Measurements from ENCODE around the gene CFD.

Gene CFD

GRCh38 chr19:906480-906879, 47.0 kb downstream of the CFD start:
- DNase-seq (ENCODE audit: low read depth) = no peak

GRCh38 chr19:907183-907853, 47.9 kb downstream of the CFD start:
- DNase-seq (ENCODE audit: low read depth) = no peak

- no peak for DNase-seq (ENCODE audit: low read depth)
These were observed 52.0 kb downstream of the CFD start for GRCh38 chr19:911197-912033.

GRCh38 chr19:912181-913079, 53.0 kb downstream of the CFD start:
- DNase-seq (ENCODE audit: low read depth) = no peak

Measured in activated T-helper 9 cell treated with anti-CD3 and anti-CD28 coated beads, Interleukin-2, amount 50 U/mL, for 16 hours (primary cell).